ENCODE data around the gene TAS1R2. TPM values are rescaled to one million over a fixed set of nuclear protein-coding genes. Genes with fewer than 3 reads are reported as not detected.

TAS1R2 gene
- total RNA-seq, 1 experiment from 2014 or later = not detected

GRCh38 chr1:18812453-18812939 lies 47.0 kb downstream of the TAS1R2 start:
- no peak overlapping the region for H2BK20ac ChIP-seq (ENCODE audit: low read depth, low read length, poor library complexity, severe bottlenecking)
- TF ChIP-seq CTCF (conservative IDR thresholded peaks at IDR 0.05) = no peak
- H3K27ac Mint-ChIP-seq = no peak overlapping the region
- H3K18ac ChIP-seq (ENCODE audit: insufficient read length, low read depth, low read length) = no peak overlapping the region
- no peaks in the 10 kb centered on the region for H3K36me3 Mint-ChIP-seq (ENCODE audit: insufficient read depth in 1 of 3, low read depth in 3 of 3)
- H2BK5ac ChIP-seq (ENCODE audit: insufficient read length, low read length) = no peak overlapping the region
- no peaks in the 10 kb centered on the region for H3K4me1 ChIP-seq (ENCODE audit: insufficient read depth, low read length)
- H2AK5ac ChIP-seq (ENCODE audit: insufficient read length, low read length) = no peak overlapping the region
- H3T11ph ChIP-seq (ENCODE audit: low read length) = no peak overlapping the region
- H4K20me1 ChIP-seq (ENCODE audit: control insufficient read depth, insufficient read depth, insufficient read length) = no peaks in the 10 kb centered on the region
- no peak overlapping the region for H3K4ac ChIP-seq (ENCODE audit: low read depth, low read length)
- no peaks in the 10 kb centered on the region for H3K9me3 ChIP-seq (ENCODE audit: control insufficient read depth, low read depth, low read length)
- H3K23me2 ChIP-seq (ENCODE audit: insufficient read length, low read depth, low read length, poor library complexity, severe bottlenecking) = no peaks in the 10 kb centered on the region
- H3K27me3 ChIP-seq (ENCODE audit: insufficient read depth, low read length) = no peaks in the 10 kb centered on the region
- H3K4me3 Mint-ChIP-seq = no peak overlapping the region
- WGBS (ENCODE audit: extremely low coverage, insufficient read length, low lambda C conversion rate) = no CpG with 5 or more reads among the region's 7 CpGs
- no peak overlapping the region for H3K4me2 ChIP-seq (ENCODE audit: insufficient read depth, insufficient read length, low read length)
- H3K79me1 ChIP-seq (ENCODE audit: insufficient read depth, low read depth, low read length, poor library complexity, severe bottlenecking) = no peaks in the 10 kb centered on the region
- no peaks in the 10 kb centered on the region for H3K79me2 ChIP-seq (ENCODE audit: insufficient read depth, low read length)
- DNase-seq = no peak
- no peak overlapping the region for H3K56ac ChIP-seq (ENCODE audit: insufficient read length, low read depth, low read length)
- no peak overlapping the region for H3K27ac ChIP-seq (ENCODE audit: insufficient read length, low read depth, low read length)
- H4K91ac ChIP-seq (ENCODE audit: insufficient read length, low read depth, low read length) = no peak overlapping the region
- peaks cover 7 to 26% of the 10 kb centered on the region in 2 experiments for H3K4me1 Mint-ChIP-seq
- no peaks in the 10 kb centered on the region; a peak in 1 of 5 replicates for H3K9me3 Mint-ChIP-seq
- H2BK12ac ChIP-seq (ENCODE audit: insufficient read length, low read depth, low read length) = no peak overlapping the region
- peaks cover 24% of the 10 kb centered on the region for H3K27me3 Mint-ChIP-seq (ENCODE audit: low read depth)
- no peak overlapping the region for H2AFZ ChIP-seq (ENCODE audit: low read length)
- H4K8ac ChIP-seq (replicated peaks; ENCODE audit: insufficient read length, low read depth, low read length) = no peak overlapping the region
- no peak overlapping the region for H3K23ac ChIP-seq (ENCODE audit: insufficient read length, low read depth, low read length)
- H4K5ac ChIP-seq (ENCODE audit: insufficient read length, low read depth, low read length) = no peak overlapping the region
- no peak overlapping the region for H3K9ac ChIP-seq (ENCODE audit: extremely low read depth, insufficient read length, low read length)
- no peak overlapping the region for H2BK15ac ChIP-seq (ENCODE audit: low read depth, low read length)
- H3K14ac ChIP-seq (ENCODE audit: insufficient read depth, low read length) = no peak overlapping the region
- H2BK120ac ChIP-seq (ENCODE audit: low read depth, low read length, poor library complexity, severe bottlenecking) = no peak overlapping the region

Measured in H9 (cell line).